OCI-LY1 (cell line): ENCODE data around the gene CCL25.

Experiments used
- H2AFZ ChIP-seq: fragments of 200-600 bp; sonication (generic), shearing (Covaris generic); 2 replicates; pipeline ENCODE4 v1.6.0; 2014; ENCODE audit warnings: antibody characterized with exemption, mild to moderate bottlenecking, low read length
- H3F3A ChIP-seq: fragments of 200-600 bp; sonication (generic), shearing (Covaris generic); 2 replicates; pipeline ENCODE4 v1.6.0; 2014; ENCODE audit warnings: mild to moderate bottlenecking, antibody characterized with exemption, low read length, moderate library complexity; ENCODE audit not compliant: insufficient read depth
- H3K27ac ChIP-seq: fragments of 200-600 bp; sonication (generic); 2 replicates; pipeline ENCODE4 v1.5.1; 2014; ENCODE audit warnings: low read length, mixed run types, mild to moderate bottlenecking, low read depth; ENCODE audit not compliant: poor library complexity, severe bottlenecking
- H3K27me3 ChIP-seq: fragments of 200-600 bp; sonication (generic); 2 replicates; pipeline ENCODE4 v1.6.0; 2014; ENCODE audit warnings: antibody characterized with exemption, mild to moderate bottlenecking, low read length, moderate library complexity; ENCODE audit not compliant: insufficient read depth
- H3K36me3 ChIP-seq: fragments of 200-600 bp; sonication (generic); 2 replicates; pipeline ENCODE4 v1.6.1; 2014; ENCODE audit warnings: mild to moderate bottlenecking, antibody characterized with exemption, low read length, moderate library complexity, mixed read lengths; ENCODE audit not compliant: insufficient read depth
- H3K4me1 ChIP-seq: fragments of 200-600 bp; sonication (generic); 2 replicates; pipeline ENCODE4 v1.5.1; 2014; ENCODE audit warnings: mild to moderate bottlenecking, low read length, moderate library complexity; ENCODE audit not compliant: insufficient read depth, severe bottlenecking
- H3K4me2 ChIP-seq: fragments of 200-600 bp; sonication (generic), shearing (Covaris generic); 2 replicates; pipeline ENCODE4 v1.6.1; 2014; ENCODE audit warnings: low read length
- H3K4me3 ChIP-seq: fragments of 200-600 bp; sonication (generic); 2 replicates; pipeline ENCODE4 v1.5.1; 2014; ENCODE audit warnings: low read length, low read depth, mild to moderate bottlenecking, mixed read lengths; ENCODE audit not compliant: poor library complexity, severe bottlenecking
- H3K79me2 ChIP-seq: fragments of 200-600 bp; shearing (Covaris generic); 2 replicates; pipeline ENCODE4 v1.6.1; 2016; ENCODE audit warnings: mixed run types, low read length, mixed read lengths; ENCODE audit not compliant: insufficient read depth
- H3K9ac ChIP-seq: fragments of 200-600 bp; sonication (generic), shearing (Covaris generic); 2 replicates; pipeline ENCODE4 v1.6.1; 2014; ENCODE audit warnings: mild to moderate bottlenecking, low read length, mixed read lengths
- H3K9me2 ChIP-seq: fragments of 200-600 bp; sonication (generic), shearing (Covaris generic); 2 replicates; pipeline ENCODE4 v1.6.1; 2014; ENCODE audit warnings: low read depth, mild to moderate bottlenecking, low read length, mixed read lengths
- H3K9me3 ChIP-seq: fragments of 200-600 bp; shearing (Covaris generic); 2 replicates; pipeline ENCODE4 v1.6.1; 2014; ENCODE audit warnings: low read length, mixed read lengths
- H4K20me1 ChIP-seq: fragments of 200-600 bp; sonication (generic), shearing (Covaris generic); 2 replicates; pipeline ENCODE4 v1.6.0; 2016; ENCODE audit warnings: mild to moderate bottlenecking, low read length; ENCODE audit not compliant: insufficient read depth
- CTCF ChIP-seq: fragments of 200-600 bp; sonication (generic), shearing (Covaris generic); IDR thresholded peaks from 2 replicates; pipeline ENCODE4 v1.5.1; 2017; ENCODE audit warnings: mild to moderate bottlenecking, antibody characterized with exemption, low read length, moderate library complexity, mixed read lengths
- EZH2 ChIP-seq: fragments of 200-600 bp; sonication (generic), shearing (Covaris generic); IDR thresholded peaks from 2 replicates; pipeline ENCODE4 v1.8.0; 2017; ENCODE audit warnings: borderline replicate concordance, mixed run types, mild to moderate bottlenecking, antibody characterized with exemption, low read length, moderate library complexity, mixed read lengths

CCL25 gene

GRCh38 chr19:8057545-8058270 lies 5.1 kb downstream of the CCL25 start:
- TF ChIP-seq EZH2, result no peak
- no peaks in the 10 kb centered on the region for H3K36me3 ChIP-seq

GRCh38 chr19:8064911-8065874 lies 12.6 kb downstream of the CCL25 start:
- H3K4me3 ChIP-seq, result no peak overlapping the region
- peaks cover 1% of the 10 kb centered on the region; the same call in 1 of the 2 replicates for H3K9me3 ChIP-seq
- no peak overlapping the region for H3K27ac ChIP-seq
- H3K36me3 ChIP-seq, result no peaks in the 10 kb centered on the region
- no peaks in the 10 kb centered on the region for H3K9me2 ChIP-seq
- no peaks in the 10 kb centered on the region for H4K20me1 ChIP-seq
- no peak overlapping the region for H2AFZ ChIP-seq
- TF ChIP-seq CTCF (no peak), EZH2 (no peak)
- H3K27me3 ChIP-seq, result no peaks in the 10 kb centered on the region
- H3K9ac ChIP-seq, result no peak overlapping the region
- no peaks in the 10 kb centered on the region for H3K4me1 ChIP-seq
- no peaks in the 10 kb centered on the region for H3K79me2 ChIP-seq
- H3K4me2 ChIP-seq, result no peak overlapping the region
- H3F3A ChIP-seq, result no peaks in the 10 kb centered on the region

More at GRCh38 chr19:8057545-8058270, 5.1 kb downstream of the CCL25 start:
- H3K27me3 ChIP-seq, result no peaks in the 10 kb centered on the region
- H3K9me3 ChIP-seq, result no peaks in the 10 kb centered on the region
- no peak overlapping the region for H3K9ac ChIP-seq
- no peaks in the 10 kb centered on the region for H4K20me1 ChIP-seq
- no peak overlapping the region for H2AFZ ChIP-seq
- H3K4me2 ChIP-seq, result no peak overlapping the region
- no peaks in the 10 kb centered on the region for H3K9me2 ChIP-seq
- no peaks in the 10 kb centered on the region for H3K79me2 ChIP-seq
- H3K27ac ChIP-seq, result no peak overlapping the region
- no peak overlapping the region for H3K4me3 ChIP-seq
- no peaks in the 10 kb centered on the region for H3F3A ChIP-seq
- no peaks in the 10 kb centered on the region for H3K4me1 ChIP-seq

- H3K4me3 ChIP-seq, result no peak overlapping the region
- no peak for TF ChIP-seq CTCF
- TF ChIP-seq EZH2, result no peak
- no peaks in the 10 kb centered on the region for H3K9me2 ChIP-seq
- no peak overlapping the region for H3K27ac ChIP-seq
- H3K9me3 ChIP-seq, result peaks cover 4% of the 10 kb centered on the region; the same call in 1 of the 2 replicates
- H4K20me1 ChIP-seq, result no peaks in the 10 kb centered on the region
- no peaks in the 10 kb centered on the region for H3F3A ChIP-seq
- no peak overlapping the region for H3K9ac ChIP-seq
- no peaks in the 10 kb centered on the region for H3K4me1 ChIP-seq
- H3K27me3 ChIP-seq, result no peaks in the 10 kb centered on the region
- no peaks in the 10 kb centered on the region for H3K36me3 ChIP-seq
- no peaks in the 10 kb centered on the region for H3K79me2 ChIP-seq
- H2AFZ ChIP-seq, result no peak overlapping the region
- H3K4me2 ChIP-seq, result no peak overlapping the region
These were observed 13.3 kb downstream of the CCL25 start for GRCh38 chr19:8065875-8066261.
